ENCODE measurements around the gene KCNJ9.

KCNJ9 gene

GRCh38 chr1:160131803-160132565 lies 50.6 kb downstream of the KCNJ9 start:
- TF ChIP-seq CTCF (IDR thresholded peaks at IDR 0.05; ENCODE audit: low read depth, low read length) = no peak
- H3K4me3 ChIP-seq (ENCODE audit: low read depth, low read length) = no peak overlapping the region

GRCh38 chr1:160133990-160134770 lies 52.8 kb downstream of the KCNJ9 start:
- H3K4me3 ChIP-seq (ENCODE audit: low read depth, low read length) = no peak overlapping the region
- no peak for TF ChIP-seq CTCF (IDR thresholded peaks at IDR 0.05; ENCODE audit: low read depth, low read length)

GRCh38 chr1:160134791-160135572 lies 53.6 kb downstream of the KCNJ9 start:
- no peak for TF ChIP-seq CTCF (IDR thresholded peaks at IDR 0.05; ENCODE audit: low read depth, low read length)
- H3K4me3 ChIP-seq (ENCODE audit: low read depth, low read length) = no peak overlapping the region

- H3K4me3 ChIP-seq (ENCODE audit: low read depth, low read length) = no peak overlapping the region
- no peak for TF ChIP-seq CTCF (IDR thresholded peaks at IDR 0.05; ENCODE audit: low read depth, low read length)
Measured at GRCh38 chr1:160136121-160136925, 55.0 kb downstream of the KCNJ9 start.

- no peak for TF ChIP-seq CTCF (IDR thresholded peaks at IDR 0.05; ENCODE audit: low read depth, low read length)
- no peak overlapping the region for H3K4me3 ChIP-seq (ENCODE audit: low read depth, low read length)
Measured at GRCh38 chr1:160136926-160137200, 55.5 kb downstream of the KCNJ9 start.

- no peak for TF ChIP-seq CTCF (IDR thresholded peaks at IDR 0.05; ENCODE audit: low read depth, low read length)
- no peak overlapping the region for H3K4me3 ChIP-seq (ENCODE audit: low read depth, low read length)
Measured at GRCh38 chr1:160137216-160137862, 56.0 kb downstream of the KCNJ9 start.

All from WI38 (cell line).